ENCODE data around the gene ADD1. TPM values are rescaled to one million over a fixed set of nuclear protein-coding genes. Genes with fewer than 3 reads are reported as not detected.

The ADD1 gene
- total RNA-seq, 2 experiments from 2014 or later = 252 to 255 TPM

GRCh38 chr4:2849267-2850152 is 5.9 kb downstream of the ADD1 start:
- no peak for DNase-seq
- Mint-ChIP-seq H3K36me3 (ENCODE audit: low read depth) (peaks cover 26% of the 10 kb centered on the region), H3K4me1 (ENCODE audit: low read depth) (peaks cover 64% of the 10 kb centered on the region), H3K9me3 (ENCODE audit: insufficient read depth) (no peaks in the 10 kb centered on the region), H3K27ac (no peak overlapping the region), H3K27me3 (ENCODE audit: low read depth) (no peaks in the 10 kb centered on the region), H3K4me3 (no peak overlapping the region)
- POLR2A ChIA-PET = interaction anchor here (0.5 kb wide), 1 partner anchor 60 kb away, joined by 3 read pairs; no protein-coding TSS in a partner anchor
- no peak for ATAC-seq
- CTCF ChIA-PET = no interaction called here

- Mint-ChIP-seq H3K27me3 (ENCODE audit: low read depth) (no peaks in the 10 kb centered on the region), H3K36me3 (ENCODE audit: low read depth) (peaks cover 26% of the 10 kb centered on the region), H3K9me3 (ENCODE audit: insufficient read depth) (no peaks in the 10 kb centered on the region), H3K4me1 (ENCODE audit: low read depth) (peaks cover 53% of the 10 kb centered on the region), H3K4me3 (no peak overlapping the region), H3K27ac (peak overlapping the region; percentile 37)
- ATAC-seq (peak; percentile 28), DNase-seq (no peak)
- ChIA-PET POLR2A (interaction anchor here (0.7 to 2.0 kb wide), 2 partner anchors 11 to 113 kb away, joined by 3 to 4 read pairs; no protein-coding TSS in a partner anchor), CTCF (interaction anchor here (1.4 kb wide), 1 partner anchor 88 kb away, joined by 5 read pairs; no protein-coding TSS in a partner anchor)
Measured at GRCh38 chr4:2850966-2851798, 7.5 kb downstream of the ADD1 start.

GRCh38 chr4:2852481-2852921 is 8.9 kb downstream of the ADD1 start:
- Mint-ChIP-seq H3K4me3 (peak overlapping the region; percentile 45), H3K36me3 (ENCODE audit: low read depth) (peaks cover 31% of the 10 kb centered on the region), H3K4me1 (ENCODE audit: low read depth) (peaks cover 51% of the 10 kb centered on the region), H3K9me3 (ENCODE audit: insufficient read depth) (no peaks in the 10 kb centered on the region), H3K27ac (peak overlapping the region; percentile 74), H3K27me3 (ENCODE audit: low read depth) (no peaks in the 10 kb centered on the region)
- DNase-seq = no peak
- ATAC-seq = peak; percentile 43
- POLR2A ChIA-PET = interaction anchor here (0.7 to 2.0 kb wide), 2 partner anchors 10 to 39 kb away, joined by 4 read pairs; no protein-coding TSS in a partner anchor
- CTCF ChIA-PET = interaction anchor here (0.7 kb wide), 1 partner anchor 16 kb away, joined by 3 read pairs; no protein-coding TSS in a partner anchor

GRCh38 chr4:2855584-2855983 is 11.9 kb downstream of the ADD1 start:
- H3K9me3 Mint-ChIP-seq (ENCODE audit: insufficient read depth) = no peaks in the 10 kb centered on the region
- no peaks in the 10 kb centered on the region for H3K27me3 Mint-ChIP-seq (ENCODE audit: low read depth)
- ATAC-seq (no peak), DNase-seq (no peak)
- no peak overlapping the region for H3K4me3 Mint-ChIP-seq
- H3K36me3 Mint-ChIP-seq (ENCODE audit: low read depth) = peaks cover 52% of the 10 kb centered on the region
- CTCF ChIA-PET = no interaction called here
- H3K4me1 Mint-ChIP-seq (ENCODE audit: low read depth) = peaks cover 63% of the 10 kb centered on the region
- POLR2A ChIA-PET = no interaction called here
- H3K27ac Mint-ChIP-seq = no peak overlapping the region

- ATAC-seq = no peak
- Mint-ChIP-seq H3K4me3 (no peak overlapping the region), H3K9me3 (ENCODE audit: insufficient read depth) (no peaks in the 10 kb centered on the region), H3K36me3 (ENCODE audit: low read depth) (peaks cover 57% of the 10 kb centered on the region), H3K27me3 (ENCODE audit: low read depth) (no peaks in the 10 kb centered on the region), H3K4me1 (ENCODE audit: low read depth) (peaks cover 61% of the 10 kb centered on the region), H3K27ac (no peak overlapping the region)
- POLR2A ChIA-PET = interaction anchor here (0.9 kb wide), 1 partner anchor 18 kb away, joined by 3 read pairs; no protein-coding TSS in a partner anchor
- DNase-seq = no peak
- CTCF ChIA-PET = no interaction called here
Measured at GRCh38 chr4:2856266-2856665, 12.6 kb downstream of the ADD1 start.

GRCh38 chr4:2857349-2857927 is 13.8 kb downstream of the ADD1 start:
- ChIA-PET CTCF (interaction anchor here (0.7 kb wide), 1 partner anchor 121 kb away, joined by 3 read pairs; no protein-coding TSS in a partner anchor), POLR2A (interaction anchor here (0.9 kb wide), 1 partner anchor 19 kb away, joined by 3 read pairs; no protein-coding TSS in a partner anchor)
- no peaks in the 10 kb centered on the region for H3K9me3 Mint-ChIP-seq (ENCODE audit: insufficient read depth)
- peaks cover 55% of the 10 kb centered on the region for H3K36me3 Mint-ChIP-seq (ENCODE audit: low read depth)
- DNase-seq = no peak
- ATAC-seq = no peak
- H3K27ac Mint-ChIP-seq = no peak overlapping the region
- H3K4me3 Mint-ChIP-seq = no peak overlapping the region
- peaks cover 60% of the 10 kb centered on the region for H3K4me1 Mint-ChIP-seq (ENCODE audit: low read depth)
- H3K27me3 Mint-ChIP-seq (ENCODE audit: low read depth) = no peaks in the 10 kb centered on the region

GRCh38 chr4:2858451-2859217 is 15.0 kb downstream of the ADD1 start:
- CTCF ChIA-PET = no interaction called here
- Mint-ChIP-seq H3K36me3 (ENCODE audit: low read depth) (peaks cover 54% of the 10 kb centered on the region), H3K4me3 (no peak overlapping the region), H3K27me3 (ENCODE audit: low read depth) (no peaks in the 10 kb centered on the region), H3K4me1 (ENCODE audit: low read depth) (peaks cover 54% of the 10 kb centered on the region), H3K9me3 (ENCODE audit: insufficient read depth) (no peaks in the 10 kb centered on the region), H3K27ac (no peak overlapping the region)
- POLR2A ChIA-PET = no interaction called here
- DNase-seq = no peak
- no peak for ATAC-seq

GRCh38 chr4:2859514-2859913 is 15.9 kb downstream of the ADD1 start:
- CTCF ChIA-PET = no interaction called here
- no peak overlapping the region for H3K4me3 Mint-ChIP-seq
- ATAC-seq (no peak), DNase-seq (no peak)
- POLR2A ChIA-PET = interaction anchor here (0.6 kb wide), 1 partner anchor 126 kb away, joined by 4 read pairs; no protein-coding TSS in a partner anchor
- H3K27ac Mint-ChIP-seq = no peak overlapping the region
- H3K4me1 Mint-ChIP-seq (ENCODE audit: low read depth) = peaks cover 51% of the 10 kb centered on the region
- no peaks in the 10 kb centered on the region for H3K27me3 Mint-ChIP-seq (ENCODE audit: low read depth)
- H3K36me3 Mint-ChIP-seq (ENCODE audit: low read depth) = peaks cover 49% of the 10 kb centered on the region
- H3K9me3 Mint-ChIP-seq (ENCODE audit: insufficient read depth) = no peaks in the 10 kb centered on the region

GRCh38 chr4:2860391-2861348 is 17.0 kb downstream of the ADD1 start:
- no peak for ATAC-seq
- Mint-ChIP-seq H3K4me1 (ENCODE audit: low read depth) (peaks cover 55% of the 10 kb centered on the region), H3K9me3 (ENCODE audit: insufficient read depth) (no peaks in the 10 kb centered on the region), H3K27ac (no peak overlapping the region), H3K4me3 (no peak overlapping the region), H3K36me3 (ENCODE audit: low read depth) (peaks cover 39% of the 10 kb centered on the region), H3K27me3 (ENCODE audit: low read depth) (no peaks in the 10 kb centered on the region)
- CTCF ChIA-PET = interaction anchor here (1.1 to 1.4 kb wide), 3 partner anchors 9 to 97 kb away, joined by 3 to 4 read pairs (median 4); no protein-coding TSS in a partner anchor
- no peak for DNase-seq
- POLR2A ChIA-PET = interaction anchor here (1.0 to 1.6 kb wide), 4 partner anchors 11 to 26 kb away, joined by 3 to 5 read pairs (median 4); no protein-coding TSS in a partner anchor
